HCT116 (cell line): ENCODE data around the gene PLA2G2F. TPM values are rescaled to one million over a fixed set of nuclear protein-coding genes. Genes with fewer than 3 reads are reported as not detected.

ENCODE experiments used
- ATAC-seq: fragments of 200-7000 bp; cut with Tn5 transposase; 2 replicates; pipeline ENCODE4 v1.9.1; 2020; ENCODE audit warnings: mild to moderate bottlenecking, moderate library complexity
- BruUV-seq: library from RNA; stranded (reverse); fragments of 400-500 nt; replicated peaks from 2 replicates; lab custom pipeline; 2021; lab: Mats Ljungman, UMichigan
- CTCF ChIA-PET: fragments of 300-600 bp; sonication (Branson Sonifier 250); formaldehyde crosslinking; loops from one replicate; lab custom pipeline; 2021; ENCODE audit warnings: antibody characterized with exemption; lab: Charles Lee
- POLR2A ChIA-PET: fragments of 300-600, 350-600 bp; sonication (Branson Sonifier 250); formaldehyde crosslinking; loops from one replicate; lab custom pipeline; 2021; ENCODE audit warnings: antibody characterized with exemption; lab: Charles Lee
- RAD21 ChIA-PET, 2 experiments: fragments of 300-600 bp; sonication (Branson Sonifier 250); formaldehyde crosslinking; loops; one replicate each; lab custom pipeline; 2023; ENCODE audit warnings: low total read pairs in 2 of 2; ENCODE audit not compliant: uncharacterized antibody in 2 of 2, unreplicated experiment in 2 of 2, low non-redundant PET in 1 of 2; lab: Charles Lee
- DNase-seq: peaks from one replicate; pipeline ENCODE4 v3.0.0-alpha.2; 2010; ENCODE audit warnings: low read depth, low spot score
- H2AFZ ChIP-seq: fragments of 200-600 bp; shearing (Covaris generic), sonication (generic); 2 replicates; pipeline ENCODE4 v1.6.1; 2017; ENCODE audit warnings: low read depth, mixed run types, mixed read lengths, antibody characterized with exemption, low read length; ENCODE audit not compliant: poor library complexity, severe bottlenecking
- H3K27ac ChIP-seq: 2 replicates; pipeline ENCODE4 v1.5.1; 2012; ENCODE audit warnings: low read depth, low read length
- H3K27me3 ChIP-seq: fragments of 200-600 bp; sonication (generic); 2 replicates; pipeline ENCODE4 v1.6.1; 2016; ENCODE audit warnings: mixed run types, low read length, mixed read lengths; ENCODE audit not compliant: insufficient read depth
- H3K36me3 ChIP-seq, 2 experiments: fragments of 200-500 bp in 1 of 2; fragments of 200-600 bp in 1 of 2; sonication (Bioruptor generic) in 1 of 2; sonication (generic) in 1 of 2; 2 replicates each; pipeline versions ENCODE4 v1.5.1 to v1.6.1; 2014 to 2016; ENCODE audit warnings: low read length in 2 of 2, inconsistent platforms in 1 of 2, mixed read lengths in 1 of 2, mixed run types in 1 of 2; ENCODE audit not compliant: insufficient read depth in 2 of 2, control insufficient read depth in 1 of 2
- H3K4me1 ChIP-seq, 2 experiments: fragments of 200-600 bp in 1 of 2; sonication (generic) in 1 of 2; 2 replicates each; pipeline versions ENCODE4 v1.5.1 to v1.6.1; 2012 to 2017; ENCODE audit warnings: low read length in 2 of 2, inconsistent platforms in 1 of 2, mild to moderate bottlenecking in 1 of 2, mixed read lengths in 1 of 2, mixed run types in 1 of 2, moderate library complexity in 1 of 2; ENCODE audit not compliant: insufficient read depth in 2 of 2, control insufficient read depth in 1 of 2
- H3K4me2 ChIP-seq: fragments of 200-600 bp; sonication (generic); 2 replicates; pipeline ENCODE4 v1.6.1; 2017; ENCODE audit warnings: mixed run types, low read length, mixed read lengths
- H3K4me3 ChIP-seq, 2 experiments: fragments of 200-600 bp in 1 of 2; sonication (generic) in 1 of 2; replicated peaks in 1 of 2; 2 replicates each; pipeline ENCODE4 v1.5.1; 2011 to 2016; ENCODE audit warnings: low read length in 2 of 2, control low read depth in 1 of 2, low read depth in 1 of 2, mild to moderate bottlenecking in 1 of 2, mixed read lengths in 1 of 2, mixed run types in 1 of 2
- H3K79me2 ChIP-seq: fragments of 200-600 bp; sonication (generic); 2 replicates; pipeline ENCODE4 v1.6.1; 2017; ENCODE audit warnings: mild to moderate bottlenecking, mixed run types, low read length, moderate library complexity, mixed read lengths; ENCODE audit not compliant: insufficient read depth
- H3K9ac ChIP-seq: fragments of 200-600 bp; sonication (generic); 2 replicates; pipeline ENCODE4 v1.6.1; 2016; ENCODE audit warnings: low read length, mixed read lengths
- H3K9me2 ChIP-seq: fragments of 200-600 bp; sonication (generic), shearing (Covaris generic); 2 replicates; pipeline ENCODE4 v1.6.1; 2017; ENCODE audit warnings: mixed run types, mild to moderate bottlenecking, moderate library complexity; ENCODE audit not compliant: insufficient read depth
- H3K9me3 ChIP-seq, 2 experiments: fragments of 200-500 bp in 1 of 2; fragments of 200-600 bp in 1 of 2; sonication (Bioruptor generic) in 1 of 2; sonication (generic) in 1 of 2; 2 replicates each; pipeline ENCODE4 v1.6.1; 2014 to 2017; ENCODE audit warnings: low read length in 2 of 2, mixed read lengths in 2 of 2, inconsistent platforms in 1 of 2, low read depth in 1 of 2, mild to moderate bottlenecking in 1 of 2, mixed run types in 1 of 2, moderate library complexity in 1 of 2; ENCODE audit not compliant: control insufficient read depth in 1 of 2, insufficient read depth in 1 of 2
- H4K20me1 ChIP-seq: fragments of 200-600 bp; sonication (generic), shearing (Covaris generic); 2 replicates; pipeline ENCODE4 v1.6.1; 2017; ENCODE audit warnings: mixed run types, mild to moderate bottlenecking, moderate library complexity; ENCODE audit not compliant: insufficient read depth
- CEBPB ChIP-seq: IDR thresholded peaks from 2 replicates; pipeline ENCODE4 v1.6.1; 2012; ENCODE audit warnings: low read depth
- FOSL1 ChIP-seq: IDR thresholded peaks from 2 replicates; pipeline ENCODE4 v1.6.1; 2012; ENCODE audit warnings: low read depth
- JUND ChIP-seq: IDR thresholded peaks from 2 replicates; pipeline ENCODE4 v1.6.1; 2012
- MAX ChIP-seq: IDR thresholded peaks from 2 replicates; pipeline ENCODE4 v1.6.1; 2012
- POLR2AphosphoS5 ChIP-seq: IDR thresholded peaks from 2 replicates; pipeline ENCODE4 v1.6.1; 2011; ENCODE audit warnings: mild to moderate bottlenecking, low read depth, low read length, moderate library complexity
- REST ChIP-seq: IDR thresholded peaks from 2 replicates; pipeline ENCODE4 v1.6.1; 2012; ENCODE audit warnings: low read depth
- TCF7L2 ChIP-seq: IDR thresholded peaks from 2 replicates; pipeline ENCODE4 v1.7.0; 2011; ENCODE audit warnings: borderline replicate concordance, inconsistent platforms; ENCODE audit not compliant: insufficient read depth, insufficient read length; ENCODE audit errors: extremely low read depth
- ZFX ChIP-seq: fragments of 450-650 bp; IDR thresholded peaks from 2 replicates; pipeline ENCODE4 v1.6.1; 2017
- intact Hi-C: fragments of 100-400 bp; cut with micrococcal nuclease; formaldehyde crosslinking; loops from 2 replicates; pipeline ENCODE4 v1.10.0; 2022
- total RNA-seq: library from RNA; stranded (reverse); gene quantifications from one replicate; pipeline ENCODE4 v1.2.1, GENCODE V29; 2021; ENCODE audit not compliant: unreplicated experiment
- TF ChIP-seq, protein P1 (sequence below), 3 experiments: fragments of 200-600 bp in 1 of 3; sonication (generic) in 1 of 3; IDR thresholded peaks in 2 of 3; conservative IDR thresholded peaks in 1 of 3; 2 replicates each; pipeline ENCODE4 v1.5.1; 2012 to 2017; ENCODE audit warnings: low read depth in 2 of 3, low read length in 2 of 3, antibody characterized with exemption in 1 of 3, borderline replicate concordance in 1 of 3, control low read depth in 1 of 3, mild to moderate bottlenecking in 1 of 3, mixed read lengths in 1 of 3, mixed run types in 1 of 3, moderate library complexity in 1 of 3; ENCODE audit not compliant: insufficient read depth in 1 of 3
- TF ChIP-seq, protein P2 (sequence below): IDR thresholded peaks from 2 replicates; pipeline ENCODE4 v1.6.1; 2012

The PLA2G2F gene
- total RNA-seq, 1 experiment from 2014 or later, result 0.12 TPM

DNA sequence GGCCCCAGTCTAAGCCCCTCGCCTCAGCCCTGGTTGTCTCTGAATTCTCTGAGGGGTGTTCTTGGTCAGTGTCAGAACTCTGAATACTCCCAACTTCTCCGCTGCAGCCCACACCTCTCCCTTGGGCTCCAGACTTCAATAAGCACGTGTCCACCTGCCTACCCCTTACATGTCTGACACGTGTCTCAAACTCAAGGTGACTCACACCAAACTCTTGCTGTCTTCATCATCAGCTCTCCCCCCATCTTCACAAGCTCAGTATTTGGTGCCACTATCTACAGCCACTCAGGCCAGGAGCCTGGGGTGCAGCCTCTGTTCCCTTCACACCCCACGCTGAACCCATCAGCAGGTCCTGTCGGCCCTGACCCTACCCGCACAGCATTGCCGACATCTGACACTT is 28.0 kb downstream of the PLA2G2F start:
- no TSS peak for BruUV-seq
- Histone ChIP-seq H3K4me1 (peaks cover 0 to 10% of the 10 kb centered on the region in 2 experiments; a peak in 2 of 4 replicates), H3K4me2 (no peak overlapping the region), H3K4me3 (no peak overlapping the region), H2AFZ (no peak overlapping the region), H3K27ac (no peak overlapping the region), H4K20me1 (no peaks in the 10 kb centered on the region), H3K79me2 (no peaks in the 10 kb centered on the region), H3K9me3 (no peaks in the 10 kb centered on the region)
- ChIA-PET CTCF (no interaction called here), RAD21 (no interaction called here)
- ATAC-seq, result no peak
- TF ChIP-seq, protein P1, sequence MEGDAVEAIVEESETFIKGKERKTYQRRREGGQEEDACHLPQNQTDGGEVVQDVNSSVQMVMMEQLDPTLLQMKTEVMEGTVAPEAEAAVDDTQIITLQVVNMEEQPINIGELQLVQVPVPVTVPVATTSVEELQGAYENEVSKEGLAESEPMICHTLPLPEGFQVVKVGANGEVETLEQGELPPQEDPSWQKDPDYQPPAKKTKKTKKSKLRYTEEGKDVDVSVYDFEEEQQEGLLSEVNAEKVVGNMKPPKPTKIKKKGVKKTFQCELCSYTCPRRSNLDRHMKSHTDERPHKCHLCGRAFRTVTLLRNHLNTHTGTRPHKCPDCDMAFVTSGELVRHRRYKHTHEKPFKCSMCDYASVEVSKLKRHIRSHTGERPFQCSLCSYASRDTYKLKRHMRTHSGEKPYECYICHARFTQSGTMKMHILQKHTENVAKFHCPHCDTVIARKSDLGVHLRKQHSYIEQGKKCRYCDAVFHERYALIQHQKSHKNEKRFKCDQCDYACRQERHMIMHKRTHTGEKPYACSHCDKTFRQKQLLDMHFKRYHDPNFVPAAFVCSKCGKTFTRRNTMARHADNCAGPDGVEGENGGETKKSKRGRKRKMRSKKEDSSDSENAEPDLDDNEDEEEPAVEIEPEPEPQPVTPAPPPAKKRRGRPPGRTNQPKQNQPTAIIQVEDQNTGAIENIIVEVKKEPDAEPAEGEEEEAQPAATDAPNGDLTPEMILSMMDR (IDR thresholded peaks at IDR 0.05 in 2 of 3, conservative IDR thresholded peaks at IDR 0.05 in 1 of 3; ENCODE audit: borderline replicate concordance in 1 of 3, insufficient read depth in 1 of 3, low read depth in 2 of 3, low read length in 2 of 3), result no peak
- TF ChIP-seq CEBPB (no peak), JUND (no peak), MAX (no peak), FOSL1 (no peak), POLR2AphosphoS5 (no peak), REST (no peak), TCF7L2 (no peak), ZFX (no peak)
- TF ChIP-seq, protein P2, sequence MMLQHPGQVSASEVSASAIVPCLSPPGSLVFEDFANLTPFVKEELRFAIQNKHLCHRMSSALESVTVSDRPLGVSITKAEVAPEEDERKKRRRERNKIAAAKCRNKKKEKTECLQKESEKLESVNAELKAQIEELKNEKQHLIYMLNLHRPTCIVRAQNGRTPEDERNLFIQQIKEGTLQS, result no peak
- TF ChIP-seq, all 23 proteins: peak for 0
- intact Hi-C loops, result loop anchor here (5.0 kb wide), 1 partner anchor 325 kb away; no protein-coding TSS in a partner anchor
- H3K9me2 ChIP-seq, result no peaks in the 10 kb centered on the region
- POLR2A ChIA-PET, result no interaction called here
- DNase-seq, result no peak
- H3K36me3 ChIP-seq, result no peaks in the 10 kb centered on the region
- no peak overlapping the region for H3K9ac ChIP-seq
- no peaks in the 10 kb centered on the region for H3K27me3 ChIP-seq
